SK-N-SH (cell line): Measurements from ENCODE around the gene PYGO2. TPM values are rescaled to one million over a fixed set of nuclear protein-coding genes. Genes with fewer than 3 reads are reported as not detected.

Experiments used
- FOSL2 ChIP-seq: IDR thresholded peaks from 2 replicates; pipeline ENCODE4 v1.4.0; 2012; ENCODE audit warnings: low read depth, mild to moderate bottlenecking, moderate library complexity, borderline replicate concordance
- FOXJ3 ChIP-seq: sonication (generic); formaldehyde crosslinking; IDR thresholded peaks from 2 replicates; pipeline ENCODE4 v1.5.1; 2020; ENCODE audit warnings: mild to moderate bottlenecking, missing genetic modification reagents
- JUND ChIP-seq: IDR thresholded peaks from 2 replicates; pipeline ENCODE4 v1.4.0; 2012
- MEF2A ChIP-seq: IDR thresholded peaks from 2 replicates; pipeline ENCODE4 v1.4.0; 2012; ENCODE audit warnings: low read depth, borderline replicate concordance
- MXI1 ChIP-seq: IDR thresholded peaks from 2 replicates; pipeline ENCODE4 v1.6.1; 2012; ENCODE audit warnings: mild to moderate bottlenecking, low read depth, low read length, improper control_type of control experiment
- NFIC ChIP-seq: IDR thresholded peaks from 2 replicates; pipeline ENCODE4 v1.4.0; 2012; ENCODE audit warnings: borderline replicate concordance
- NRF1 ChIP-seq: IDR thresholded peaks from 2 replicates; pipeline ENCODE4 v1.6.1; 2012; ENCODE audit warnings: low read depth, mild to moderate bottlenecking, low read length
- RFX5 ChIP-seq: IDR thresholded peaks from 2 replicates; pipeline ENCODE4 v1.6.1; 2012; ENCODE audit warnings: mild to moderate bottlenecking, improper control_type of control experiment, low read length
- RXRA ChIP-seq: IDR thresholded peaks from 2 replicates; pipeline ENCODE4 v1.4.0; 2012; ENCODE audit warnings: low read depth, mild to moderate bottlenecking, borderline replicate concordance
- SIN3A ChIP-seq: IDR thresholded peaks from 2 replicates; pipeline ENCODE4 v1.6.1; 2012; ENCODE audit warnings: low read depth, mild to moderate bottlenecking, low read length, moderate library complexity, borderline replicate concordance
- SMC3 ChIP-seq: IDR thresholded peaks from 2 replicates; pipeline ENCODE4 v1.6.1; 2012; ENCODE audit warnings: low read depth, low read length, improper control_type of control experiment
- TAF1 ChIP-seq: IDR thresholded peaks from 2 replicates; pipeline ENCODE4 v1.6.1; 2012; ENCODE audit warnings: low read depth, mild to moderate bottlenecking, low read length, moderate library complexity, borderline replicate concordance
- polyA plus RNA-seq, 3 experiments: library from polyadenylated mRNA; depleted of rRNA; stranded (reverse); fragments of >200 nt; gene quantifications; 2 replicates each; pipeline ENCODE4 v1.2.3, GENCODE V29; 2012
- TF ChIP-seq, protein P1 (sequence below): fragments of 200-600 bp; sonication (generic); IDR thresholded peaks from 2 replicates; pipeline ENCODE4 v1.6.1; 2017; ENCODE audit warnings: antibody characterized with exemption, mild to moderate bottlenecking, moderate library complexity
- TF ChIP-seq, protein P2 (sequence below): IDR thresholded peaks from 2 replicates; pipeline ENCODE4 v1.4.0; 2012; ENCODE audit warnings: low read depth, borderline replicate concordance
- TF ChIP-seq, protein P3 (sequence below): IDR thresholded peaks from 2 replicates; pipeline ENCODE4 v1.6.1; 2012; ENCODE audit warnings: mild to moderate bottlenecking, low read depth, low read length, moderate library complexity
- TF ChIP-seq, protein P4 (sequence below): fragments of 150-350 bp; IDR thresholded peaks from 2 replicates; pipeline ENCODE4 v1.6.1; 2016; ENCODE audit warnings: mild to moderate bottlenecking, low read depth, low read length
- TF ChIP-seq, protein P5 (sequence below): IDR thresholded peaks from 2 replicates; pipeline ENCODE4 v1.4.0; 2012; ENCODE audit warnings: low read depth, borderline replicate concordance

Gene PYGO2
- polyA plus RNA-seq, 1 of the 3 experiments (the other 2 are of a cell fraction), result 23.3 TPM

DNA sequence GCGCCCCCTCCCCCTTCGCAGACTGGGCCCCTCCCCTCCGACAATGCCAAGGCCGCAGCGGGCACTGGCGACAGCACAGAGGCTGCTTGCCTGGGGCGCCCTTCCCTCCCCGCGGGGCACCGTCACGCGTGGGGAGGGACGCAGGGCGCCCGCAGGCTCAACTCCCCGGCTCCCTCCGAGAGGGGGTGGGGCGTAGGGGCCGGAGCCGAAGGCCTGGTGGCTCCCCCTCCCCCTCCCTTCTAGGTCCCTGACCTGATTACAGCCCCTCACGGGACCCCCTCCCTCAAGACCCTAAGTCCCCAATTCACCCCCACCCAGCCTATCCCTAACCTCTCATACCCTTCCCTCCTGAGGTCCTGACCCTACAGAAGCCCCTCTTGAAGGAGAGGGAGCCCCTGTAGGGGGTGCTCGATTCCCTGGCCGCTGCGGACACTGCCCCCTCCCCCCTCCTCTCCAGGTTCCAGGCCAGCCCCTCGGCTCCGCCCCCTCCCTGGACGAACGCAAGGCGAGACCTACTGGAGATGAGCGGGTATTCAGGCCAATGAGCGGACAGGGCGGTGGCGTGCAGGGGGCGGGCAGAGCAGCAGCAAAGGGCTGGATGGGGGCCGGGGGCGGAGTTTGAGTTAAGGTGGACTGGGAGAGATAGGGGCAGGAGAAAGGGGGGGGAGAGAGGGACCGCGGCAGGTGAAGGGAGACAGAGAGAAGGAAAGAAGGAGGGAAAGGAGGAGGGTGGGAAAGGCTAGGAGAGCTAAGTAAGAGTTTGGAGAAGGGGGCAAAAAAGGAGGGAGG, 40.3 kb upstream of the PYGO2 start (continued):
- TF ChIP-seq RFX5, result no peak
- TF ChIP-seq, protein P1, sequence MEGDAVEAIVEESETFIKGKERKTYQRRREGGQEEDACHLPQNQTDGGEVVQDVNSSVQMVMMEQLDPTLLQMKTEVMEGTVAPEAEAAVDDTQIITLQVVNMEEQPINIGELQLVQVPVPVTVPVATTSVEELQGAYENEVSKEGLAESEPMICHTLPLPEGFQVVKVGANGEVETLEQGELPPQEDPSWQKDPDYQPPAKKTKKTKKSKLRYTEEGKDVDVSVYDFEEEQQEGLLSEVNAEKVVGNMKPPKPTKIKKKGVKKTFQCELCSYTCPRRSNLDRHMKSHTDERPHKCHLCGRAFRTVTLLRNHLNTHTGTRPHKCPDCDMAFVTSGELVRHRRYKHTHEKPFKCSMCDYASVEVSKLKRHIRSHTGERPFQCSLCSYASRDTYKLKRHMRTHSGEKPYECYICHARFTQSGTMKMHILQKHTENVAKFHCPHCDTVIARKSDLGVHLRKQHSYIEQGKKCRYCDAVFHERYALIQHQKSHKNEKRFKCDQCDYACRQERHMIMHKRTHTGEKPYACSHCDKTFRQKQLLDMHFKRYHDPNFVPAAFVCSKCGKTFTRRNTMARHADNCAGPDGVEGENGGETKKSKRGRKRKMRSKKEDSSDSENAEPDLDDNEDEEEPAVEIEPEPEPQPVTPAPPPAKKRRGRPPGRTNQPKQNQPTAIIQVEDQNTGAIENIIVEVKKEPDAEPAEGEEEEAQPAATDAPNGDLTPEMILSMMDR, result peak; percentile 69
- no peak for TF ChIP-seq MEF2A
- TF ChIP-seq, protein P2, sequence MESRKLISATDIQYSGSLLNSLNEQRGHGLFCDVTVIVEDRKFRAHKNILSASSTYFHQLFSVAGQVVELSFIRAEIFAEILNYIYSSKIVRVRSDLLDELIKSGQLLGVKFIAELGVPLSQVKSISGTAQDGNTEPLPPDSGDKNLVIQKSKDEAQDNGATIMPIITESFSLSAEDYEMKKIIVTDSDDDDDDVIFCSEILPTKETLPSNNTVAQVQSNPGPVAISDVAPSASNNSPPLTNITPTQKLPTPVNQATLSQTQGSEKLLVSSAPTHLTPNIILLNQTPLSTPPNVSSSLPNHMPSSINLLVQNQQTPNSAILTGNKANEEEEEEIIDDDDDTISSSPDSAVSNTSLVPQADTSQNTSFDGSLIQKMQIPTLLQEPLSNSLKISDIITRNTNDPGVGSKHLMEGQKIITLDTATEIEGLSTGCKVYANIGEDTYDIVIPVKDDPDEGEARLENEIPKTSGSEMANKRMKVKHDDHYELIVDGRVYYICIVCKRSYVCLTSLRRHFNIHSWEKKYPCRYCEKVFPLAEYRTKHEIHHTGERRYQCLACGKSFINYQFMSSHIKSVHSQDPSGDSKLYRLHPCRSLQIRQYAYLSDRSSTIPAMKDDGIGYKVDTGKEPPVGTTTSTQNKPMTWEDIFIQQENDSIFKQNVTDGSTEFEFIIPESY, result no peak
- TF ChIP-seq, protein P3, sequence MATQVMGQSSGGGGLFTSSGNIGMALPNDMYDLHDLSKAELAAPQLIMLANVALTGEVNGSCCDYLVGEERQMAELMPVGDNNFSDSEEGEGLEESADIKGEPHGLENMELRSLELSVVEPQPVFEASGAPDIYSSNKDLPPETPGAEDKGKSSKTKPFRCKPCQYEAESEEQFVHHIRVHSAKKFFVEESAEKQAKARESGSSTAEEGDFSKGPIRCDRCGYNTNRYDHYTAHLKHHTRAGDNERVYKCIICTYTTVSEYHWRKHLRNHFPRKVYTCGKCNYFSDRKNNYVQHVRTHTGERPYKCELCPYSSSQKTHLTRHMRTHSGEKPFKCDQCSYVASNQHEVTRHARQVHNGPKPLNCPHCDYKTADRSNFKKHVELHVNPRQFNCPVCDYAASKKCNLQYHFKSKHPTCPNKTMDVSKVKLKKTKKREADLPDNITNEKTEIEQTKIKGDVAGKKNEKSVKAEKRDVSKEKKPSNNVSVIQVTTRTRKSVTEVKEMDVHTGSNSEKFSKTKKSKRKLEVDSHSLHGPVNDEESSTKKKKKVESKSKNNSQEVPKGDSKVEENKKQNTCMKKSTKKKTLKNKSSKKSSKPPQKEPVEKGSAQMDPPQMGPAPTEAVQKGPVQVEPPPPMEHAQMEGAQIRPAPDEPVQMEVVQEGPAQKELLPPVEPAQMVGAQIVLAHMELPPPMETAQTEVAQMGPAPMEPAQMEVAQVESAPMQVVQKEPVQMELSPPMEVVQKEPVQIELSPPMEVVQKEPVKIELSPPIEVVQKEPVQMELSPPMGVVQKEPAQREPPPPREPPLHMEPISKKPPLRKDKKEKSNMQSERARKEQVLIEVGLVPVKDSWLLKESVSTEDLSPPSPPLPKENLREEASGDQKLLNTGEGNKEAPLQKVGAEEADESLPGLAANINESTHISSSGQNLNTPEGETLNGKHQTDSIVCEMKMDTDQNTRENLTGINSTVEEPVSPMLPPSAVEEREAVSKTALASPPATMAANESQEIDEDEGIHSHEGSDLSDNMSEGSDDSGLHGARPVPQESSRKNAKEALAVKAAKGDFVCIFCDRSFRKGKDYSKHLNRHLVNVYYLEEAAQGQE, result no peak
- TF ChIP-seq RXRA, result no peak
- peak; percentile 50; the same call in 1 of the 2 replicates for TF ChIP-seq TAF1
- peak; percentile 69 for TF ChIP-seq MXI1
- TF ChIP-seq FOSL2, result no peak
- TF ChIP-seq NRF1, result no peak
- no peak for TF ChIP-seq JUND
- TF ChIP-seq NFIC, result no peak
- TF ChIP-seq FOXJ3 (CRISPR knock-in tag), result no peak
- TF ChIP-seq, protein P4, sequence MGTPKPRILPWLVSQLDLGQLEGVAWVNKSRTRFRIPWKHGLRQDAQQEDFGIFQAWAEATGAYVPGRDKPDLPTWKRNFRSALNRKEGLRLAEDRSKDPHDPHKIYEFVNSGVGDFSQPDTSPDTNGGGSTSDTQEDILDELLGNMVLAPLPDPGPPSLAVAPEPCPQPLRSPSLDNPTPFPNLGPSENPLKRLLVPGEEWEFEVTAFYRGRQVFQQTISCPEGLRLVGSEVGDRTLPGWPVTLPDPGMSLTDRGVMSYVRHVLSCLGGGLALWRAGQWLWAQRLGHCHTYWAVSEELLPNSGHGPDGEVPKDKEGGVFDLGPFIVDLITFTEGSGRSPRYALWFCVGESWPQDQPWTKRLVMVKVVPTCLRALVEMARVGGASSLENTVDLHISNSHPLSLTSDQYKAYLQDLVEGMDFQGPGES, result peak; percentile 63
- TF ChIP-seq SMC3, result no peak
- TF ChIP-seq, protein P5, sequence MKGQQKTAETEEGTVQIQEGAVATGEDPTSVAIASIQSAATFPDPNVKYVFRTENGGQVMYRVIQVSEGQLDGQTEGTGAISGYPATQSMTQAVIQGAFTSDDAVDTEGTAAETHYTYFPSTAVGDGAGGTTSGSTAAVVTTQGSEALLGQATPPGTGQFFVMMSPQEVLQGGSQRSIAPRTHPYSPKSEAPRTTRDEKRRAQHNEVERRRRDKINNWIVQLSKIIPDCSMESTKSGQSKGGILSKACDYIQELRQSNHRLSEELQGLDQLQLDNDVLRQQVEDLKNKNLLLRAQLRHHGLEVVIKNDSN, result no peak
- peak; percentile 21; the same call in 1 of the 2 replicates for TF ChIP-seq SIN3A
